GM12892 (cell line): ENCODE results near the gene CELA2B.

ENCODE experiments used
- POLR2A ChIP-seq: IDR thresholded peaks from 2 replicates; pipeline ENCODE4 v1.6.1; 2011; ENCODE audit warnings: low read depth, low read length, control low read depth
- POLR2AphosphoS5 ChIP-seq: IDR thresholded peaks from 2 replicates; pipeline ENCODE4 v1.6.1; 2011; ENCODE audit warnings: low read depth, low read length, control low read depth

DNA sequence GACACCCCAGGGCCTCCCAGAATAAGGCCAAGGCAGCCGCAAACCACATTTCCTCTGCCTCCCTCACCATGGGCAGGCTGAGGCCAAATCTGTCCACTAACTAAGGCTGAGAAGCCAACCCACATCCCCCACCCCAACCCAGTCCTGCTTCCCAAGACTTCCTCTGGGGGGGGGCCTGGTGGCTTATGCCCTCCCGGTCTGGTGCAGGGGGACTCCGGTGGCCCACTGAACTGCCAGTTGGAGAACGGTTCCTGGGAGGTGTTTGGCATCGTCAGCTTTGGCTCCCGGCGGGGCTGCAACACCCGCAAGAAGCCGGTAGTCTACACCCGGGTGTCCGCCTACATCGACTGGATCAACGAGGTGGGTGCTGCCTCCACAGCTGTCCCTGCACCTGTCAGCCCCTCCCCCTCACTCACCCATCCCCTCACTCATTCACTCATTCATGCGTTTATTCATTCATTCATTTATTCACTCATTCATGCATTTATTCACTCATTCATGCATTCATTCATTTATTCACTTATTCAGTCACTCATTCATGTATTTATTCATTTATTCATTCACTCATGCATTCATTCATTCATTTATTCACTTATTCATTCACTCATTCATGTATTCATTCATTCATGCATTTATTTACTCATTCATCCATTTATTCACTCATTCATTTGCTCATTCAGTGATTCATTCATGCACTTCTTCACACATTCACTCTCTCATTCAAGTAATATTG is 30.3 kb upstream of the CELA2B start:
- TF ChIP-seq POLR2AphosphoS5 (no peak), POLR2A (no peak)
